OCI-LY3 (cell line): Measurements from ENCODE around the gene GRXCR2.

Source experiments
- H2AFZ ChIP-seq: fragments of 200-600, 300-600 bp; shearing (Covaris generic); 2 replicates; pipeline ENCODE4 v1.6.0; 2014; ENCODE audit warnings: antibody characterized with exemption, low read depth, low read length
- H3K27ac ChIP-seq: fragments of 200-600, 300-600 bp; sonication (generic); 2 replicates; pipeline ENCODE4 v1.5.1; 2014; ENCODE audit warnings: mild to moderate bottlenecking, low read length, moderate library complexity, mixed read lengths
- H3K27me3 ChIP-seq: fragments of 200-600, 300-600 bp; sonication (generic); 2 replicates; pipeline ENCODE4 v1.6.1; 2014; ENCODE audit warnings: low read depth, low read length, mixed read lengths
- H3K36me3 ChIP-seq: fragments of 200-600, 300-600 bp; sonication (generic); replicated peaks from 2 replicates; pipeline ENCODE3; 2014; ENCODE audit warnings: low read depth, low read length, mixed read lengths
- H3K4me1 ChIP-seq: fragments of 300-600, 200-600 bp; sonication (generic); 2 replicates; pipeline ENCODE4 v1.6.1; 2014; ENCODE audit warnings: low read length, mixed read lengths
- H3K4me2 ChIP-seq: fragments of 200-600, 300-600 bp; sonication (generic); 2 replicates; pipeline ENCODE4 v1.6.1; 2014; ENCODE audit warnings: low read length, mixed read lengths
- H3K4me3 ChIP-seq: fragments of 300-600, 200-600 bp; sonication (generic); 2 replicates; pipeline ENCODE4 v1.5.1; 2014; ENCODE audit warnings: antibody characterized with exemption, mild to moderate bottlenecking, low read length, moderate library complexity
- H3K79me2 ChIP-seq: fragments of 300-600, 200-600 bp; shearing (Covaris generic); 2 replicates; pipeline ENCODE4 v1.6.1; 2014; ENCODE audit warnings: mild to moderate bottlenecking, low read length, mixed read lengths
- H3K9ac ChIP-seq: fragments of 300-600, 200-600 bp; shearing (Covaris generic); 2 replicates; pipeline ENCODE4 v1.6.0; 2014; ENCODE audit warnings: mild to moderate bottlenecking, low read length, moderate library complexity
- H3K9me3 ChIP-seq: fragments of 200-600, 300-600 bp; shearing (Covaris generic); 2 replicates; pipeline ENCODE4 v1.6.1; 2014; ENCODE audit warnings: low read length, mixed read lengths; ENCODE audit not compliant: insufficient read depth
- H4K20me1 ChIP-seq: fragments of 200-600, 300-600 bp; sonication (generic); 2 replicates; pipeline ENCODE4 v1.6.1; 2016; ENCODE audit warnings: low read length, mixed read lengths; ENCODE audit not compliant: insufficient read depth
- EZH2phosphoT487 ChIP-seq: fragments of 200-600 bp; shearing (Covaris generic); IDR thresholded peaks from 2 replicates; pipeline ENCODE4 v1.6.1; 2018; ENCODE audit warnings: antibody characterized with exemption, mixed run types, low read depth
- TF ChIP-seq, protein P1 (sequence below): fragments of 200-600, 300-600 bp; sonication (generic); IDR thresholded peaks from 2 replicates; pipeline ENCODE4 v1.5.1; 2014; ENCODE audit warnings: antibody characterized with exemption, low read length, low read depth

GRXCR2 gene

DNA sequence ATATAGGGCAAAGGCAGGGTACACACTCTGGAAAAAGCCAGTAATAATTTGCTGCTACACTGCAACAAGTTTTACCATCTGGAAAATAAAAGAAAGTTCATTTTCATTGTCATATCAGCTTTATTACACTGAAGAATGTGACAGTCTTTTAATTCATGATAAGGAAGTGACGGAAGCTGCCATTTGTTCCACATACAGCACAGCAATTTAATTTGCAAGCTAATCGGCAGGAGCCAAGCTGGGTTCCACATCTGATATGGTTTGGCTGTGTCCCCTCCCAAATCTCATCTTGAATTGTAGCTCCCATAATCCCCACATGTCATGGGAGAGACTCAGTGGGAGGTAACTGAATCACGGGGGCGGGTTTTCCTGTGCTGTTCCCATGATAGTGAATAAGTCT is 54.2 kb downstream of the GRXCR2 start:
- Histone ChIP-seq H3K79me2 (no peaks in the 10 kb centered on the region), H4K20me1 (no peaks in the 10 kb centered on the region), H3K36me3 (no peaks in the 10 kb centered on the region), H3K4me3 (no peak overlapping the region), H3K27ac (no peak overlapping the region), H3K4me1 (no peaks in the 10 kb centered on the region), H3K9ac (no peak overlapping the region), H2AFZ (no peak overlapping the region), H3K9me3 (no peaks in the 10 kb centered on the region), H3K27me3 (peaks cover 3% of the 10 kb centered on the region; the same call in 1 of the 2 replicates), H3K4me2 (no peak overlapping the region)
- TF ChIP-seq EZH2phosphoT487 = no peak
- TF ChIP-seq, protein P1, sequence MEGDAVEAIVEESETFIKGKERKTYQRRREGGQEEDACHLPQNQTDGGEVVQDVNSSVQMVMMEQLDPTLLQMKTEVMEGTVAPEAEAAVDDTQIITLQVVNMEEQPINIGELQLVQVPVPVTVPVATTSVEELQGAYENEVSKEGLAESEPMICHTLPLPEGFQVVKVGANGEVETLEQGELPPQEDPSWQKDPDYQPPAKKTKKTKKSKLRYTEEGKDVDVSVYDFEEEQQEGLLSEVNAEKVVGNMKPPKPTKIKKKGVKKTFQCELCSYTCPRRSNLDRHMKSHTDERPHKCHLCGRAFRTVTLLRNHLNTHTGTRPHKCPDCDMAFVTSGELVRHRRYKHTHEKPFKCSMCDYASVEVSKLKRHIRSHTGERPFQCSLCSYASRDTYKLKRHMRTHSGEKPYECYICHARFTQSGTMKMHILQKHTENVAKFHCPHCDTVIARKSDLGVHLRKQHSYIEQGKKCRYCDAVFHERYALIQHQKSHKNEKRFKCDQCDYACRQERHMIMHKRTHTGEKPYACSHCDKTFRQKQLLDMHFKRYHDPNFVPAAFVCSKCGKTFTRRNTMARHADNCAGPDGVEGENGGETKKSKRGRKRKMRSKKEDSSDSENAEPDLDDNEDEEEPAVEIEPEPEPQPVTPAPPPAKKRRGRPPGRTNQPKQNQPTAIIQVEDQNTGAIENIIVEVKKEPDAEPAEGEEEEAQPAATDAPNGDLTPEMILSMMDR = no peak

DNA sequence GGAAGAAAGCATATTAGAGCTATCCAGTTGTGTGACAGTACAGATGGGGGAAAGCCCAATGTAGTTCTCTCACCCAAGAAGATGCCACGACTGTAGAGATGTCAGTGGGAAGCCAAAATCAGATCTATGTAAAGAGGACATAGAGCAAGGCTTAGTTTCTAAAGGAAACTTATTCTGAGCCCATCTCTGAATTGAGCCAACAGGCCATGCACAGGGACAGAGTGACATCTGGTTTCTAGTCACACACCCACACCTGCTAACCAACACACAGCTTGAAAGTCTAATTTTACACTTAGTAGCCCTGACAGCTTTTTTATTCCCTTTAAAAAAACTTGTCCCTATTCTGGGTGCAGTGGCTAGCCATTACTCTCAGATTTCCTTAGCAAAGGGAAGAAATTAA is 59.9 kb downstream of the GRXCR2 start:
- no peak for TF ChIP-seq EZH2phosphoT487
- TF ChIP-seq, protein P1 = no peak
- no peaks in the 10 kb centered on the region for H3K36me3 ChIP-seq

DNA sequence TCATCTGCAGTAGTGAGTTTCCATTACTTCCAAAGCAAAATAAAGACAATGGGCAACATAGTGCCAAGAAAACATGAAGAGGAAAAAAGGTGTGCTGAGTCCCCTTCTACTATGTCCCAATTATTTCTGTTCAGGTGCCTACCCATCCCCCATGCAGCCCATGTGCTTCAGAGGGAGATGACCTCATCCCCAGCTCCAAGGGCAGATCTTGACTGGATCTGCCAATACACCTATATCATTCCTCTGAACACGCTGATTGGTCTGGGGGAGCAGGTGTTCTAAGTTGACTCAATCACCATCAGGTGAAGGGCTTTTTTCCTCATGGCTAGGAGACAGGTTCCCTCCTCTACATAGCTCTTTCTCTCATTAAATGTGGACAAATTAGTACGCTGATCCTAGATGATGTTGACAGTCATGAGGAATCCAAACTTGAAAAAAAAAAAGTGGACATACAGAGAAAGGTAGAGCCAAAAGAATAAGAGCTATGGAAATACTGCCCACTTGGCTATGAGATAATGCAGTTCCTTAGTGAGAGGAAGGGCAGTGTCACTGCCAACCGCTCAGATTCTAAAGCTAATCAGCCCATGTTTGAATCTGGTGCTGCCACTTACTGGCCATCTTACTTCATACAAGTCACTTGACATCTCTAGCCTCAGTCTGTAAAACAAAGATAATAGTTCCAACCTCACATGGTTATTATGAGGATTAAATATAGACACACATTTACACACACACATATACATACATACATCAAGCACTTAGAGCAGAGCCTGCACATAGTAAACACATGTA is 60.8 kb downstream of the GRXCR2 start:
- no peaks in the 10 kb centered on the region for H4K20me1 ChIP-seq
- H3K4me3 ChIP-seq = no peak overlapping the region
- no peak overlapping the region for H2AFZ ChIP-seq
- H3K9ac ChIP-seq = no peak overlapping the region
- H3K9me3 ChIP-seq = no peaks in the 10 kb centered on the region
- H3K79me2 ChIP-seq = no peaks in the 10 kb centered on the region
- H3K27ac ChIP-seq = no peak overlapping the region
- TF ChIP-seq, protein P1 = no peak; the same call in 1 of the 2 replicates
- no peak for TF ChIP-seq EZH2phosphoT487
- H3K4me1 ChIP-seq = no peaks in the 10 kb centered on the region
- H3K4me2 ChIP-seq = no peak overlapping the region
- peaks cover 9% of the 10 kb centered on the region; the same call in 1 of the 2 replicates for H3K27me3 ChIP-seq
- no peaks in the 10 kb centered on the region for H3K36me3 ChIP-seq

More for the DNA sequence above, 59.9 kb downstream of the GRXCR2 start:
- no peak overlapping the region for H3K27ac ChIP-seq
- H3K9me3 ChIP-seq = no peaks in the 10 kb centered on the region
- no peak overlapping the region for H3K4me3 ChIP-seq
- H3K4me1 ChIP-seq = no peaks in the 10 kb centered on the region
- H2AFZ ChIP-seq = no peak overlapping the region
- no peaks in the 10 kb centered on the region for H3K79me2 ChIP-seq
- no peak overlapping the region for H3K4me2 ChIP-seq
- H3K27me3 ChIP-seq = peaks cover 9% of the 10 kb centered on the region; the same call in 1 of the 2 replicates
- no peak overlapping the region for H3K9ac ChIP-seq
- H4K20me1 ChIP-seq = no peaks in the 10 kb centered on the region
